SIG-M5 (cell line): ENCODE data around the gene NFIX.
"Not testable (repeated sequence)": the region's sequence is repeated elsewhere in the genome, so short reads cannot be mapped to it uniquely, and the experiment has no call there.

ENCODE experiments used
- DNase-seq: peaks from one replicate; lab custom pipeline; 2025; lab: John Stamatoyannopoulos, UW

NFIX gene

DNA sequence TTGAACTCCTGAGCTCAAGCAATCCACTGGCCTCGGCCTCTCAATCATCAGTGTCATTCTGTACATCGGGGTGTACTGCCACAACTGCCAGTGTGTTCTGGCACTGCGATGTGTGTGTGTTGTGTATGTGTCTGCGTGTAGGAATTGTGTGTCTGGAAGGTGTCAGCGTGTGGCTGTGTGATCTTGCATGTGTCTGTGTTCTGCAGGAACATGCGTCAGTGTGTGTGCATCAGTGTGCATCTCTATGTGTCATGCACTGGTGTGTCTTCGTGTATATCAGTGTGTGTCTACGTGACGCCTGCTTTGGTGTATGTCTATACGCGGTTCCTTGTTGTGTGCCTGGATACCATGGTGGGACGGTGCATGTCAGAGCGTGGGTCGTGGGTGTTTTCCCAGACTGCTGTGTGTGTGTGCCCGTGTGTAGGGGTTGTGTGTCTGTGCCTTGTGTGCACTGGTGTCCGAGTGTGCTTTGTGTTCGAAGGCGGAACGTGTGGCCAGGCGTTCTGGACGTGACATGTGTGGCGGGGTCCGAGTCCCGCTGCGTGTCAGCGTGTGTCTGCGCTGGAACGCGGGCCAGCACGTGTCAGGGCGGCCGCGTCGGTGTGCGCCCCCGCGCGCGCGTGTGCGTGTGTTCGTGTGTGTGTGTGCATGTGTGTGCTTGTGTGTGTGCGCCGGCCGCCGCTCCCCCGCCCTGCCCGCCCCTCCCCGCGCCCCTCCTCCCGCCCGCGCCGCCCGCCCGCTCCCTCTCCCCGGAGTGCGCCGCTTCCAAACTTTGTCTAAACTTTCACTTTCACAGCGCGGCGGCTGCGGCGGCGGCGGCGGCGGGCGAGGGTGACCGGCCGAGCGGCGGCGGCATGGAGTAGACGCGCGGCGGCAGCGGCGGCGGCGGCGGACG lies at the start of gene NFIX:
TSS of gene NFIX (plus strand) at position 775 of the 895 bp plus-strand sequence. CDS start 363 bp downstream, outside the sequence.
- DNase-seq, result no peak

DNA sequence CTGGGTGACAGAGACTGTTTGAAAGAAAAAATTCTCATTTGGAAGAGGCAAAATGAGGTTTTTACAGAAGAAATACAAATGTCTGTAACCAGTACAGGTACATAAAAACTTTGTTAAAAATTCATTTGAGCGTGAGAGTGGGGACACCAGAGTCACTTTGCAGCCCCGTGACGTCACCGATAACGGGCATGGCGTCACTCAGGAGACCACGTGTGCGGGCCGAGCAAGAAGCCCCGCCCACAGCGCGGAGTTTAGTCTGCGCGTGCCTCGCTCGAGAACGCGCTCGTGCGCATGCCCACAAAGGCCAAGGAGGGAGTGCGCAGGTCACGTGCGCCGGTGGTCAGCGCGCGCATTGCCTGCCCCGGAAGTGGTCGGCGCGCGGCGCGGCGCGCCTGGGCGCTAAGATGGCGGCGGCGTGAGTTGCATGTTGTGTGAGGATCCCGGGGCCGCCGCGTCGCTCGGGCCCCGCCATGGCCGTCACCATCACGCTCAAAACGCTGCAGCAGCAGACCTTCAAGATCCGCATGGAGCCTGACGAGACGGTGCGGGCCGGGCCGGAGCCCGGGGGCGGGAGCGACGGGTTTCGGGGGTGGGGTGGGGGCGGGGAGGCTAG lies 49.7 kb upstream of the NFIX start, which contains the start of gene RAD23A:
TSS of gene RAD23A (plus strand) at position 384 of the 613 bp plus-strand sequence. CDS start at position 471, 87 bp downstream.
- DNase-seq, result peak; percentile 54

DNA sequence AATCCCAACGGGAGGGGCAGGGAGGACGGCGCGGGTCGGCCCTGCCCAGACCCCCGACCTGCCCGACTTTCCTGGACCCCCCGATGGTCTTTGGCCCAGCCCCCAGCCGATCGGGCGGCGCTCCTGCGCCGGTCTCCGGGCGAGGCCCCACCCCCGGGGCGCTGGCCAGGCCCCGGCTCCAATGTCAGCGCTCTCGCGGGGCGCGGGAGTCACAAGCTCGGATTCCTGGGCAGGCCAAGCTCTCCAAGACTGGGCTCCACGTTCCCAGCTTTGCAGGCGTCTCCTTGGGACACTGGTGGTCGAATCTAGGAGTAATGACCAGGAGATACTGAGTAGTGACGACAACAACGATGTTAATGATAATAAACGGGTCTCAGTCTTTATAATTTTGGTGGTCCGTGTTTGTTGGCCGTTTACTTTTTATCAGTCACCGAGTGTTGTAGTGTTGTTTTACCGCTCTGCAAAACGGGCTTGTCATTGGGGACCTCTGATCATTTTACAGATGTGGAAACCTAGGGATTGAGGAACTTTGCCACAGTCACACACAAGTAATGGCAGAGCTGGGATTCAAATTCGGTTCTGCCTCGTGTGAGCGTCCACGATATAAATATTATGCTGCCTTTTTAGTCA lies 49.1 kb upstream of the NFIX start:
- no peak for DNase-seq

DNA sequence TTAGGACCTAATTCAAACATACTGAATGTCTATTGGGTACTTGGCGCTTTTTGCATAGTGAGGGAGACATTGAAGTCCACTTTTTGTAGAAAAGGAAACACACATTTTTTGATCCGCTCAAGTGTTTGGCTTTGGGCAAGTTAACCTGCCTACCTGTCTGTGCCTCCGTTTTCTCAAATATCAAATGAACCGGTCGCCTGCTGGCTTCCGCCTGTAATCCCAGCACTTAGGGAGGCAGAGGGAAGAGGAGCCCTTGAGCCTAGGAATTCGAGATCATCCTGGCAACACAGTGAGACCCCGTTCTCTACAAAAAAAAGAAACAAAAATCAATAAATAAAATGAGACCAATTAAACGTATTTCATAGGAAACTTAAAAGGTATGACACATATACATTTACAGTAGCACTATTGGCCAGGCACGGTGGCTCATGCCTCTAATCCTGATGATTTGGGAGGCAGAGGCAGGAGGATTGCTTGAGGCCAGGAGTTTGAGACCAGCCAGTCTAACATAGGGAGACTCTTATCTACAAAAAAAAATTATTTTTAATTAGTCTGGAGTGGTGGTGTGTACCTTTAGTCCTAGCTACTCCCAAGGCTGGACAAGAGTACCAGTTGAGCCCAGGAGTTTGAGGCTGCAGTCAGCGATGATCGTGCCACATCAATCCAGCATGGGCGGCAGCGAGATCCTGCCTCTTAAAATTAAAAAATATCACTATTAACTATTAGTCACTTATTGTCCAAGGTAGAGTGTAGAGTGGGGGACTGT lies 48.4 kb upstream of the NFIX start:
- DNase-seq, result no peak

DNA sequence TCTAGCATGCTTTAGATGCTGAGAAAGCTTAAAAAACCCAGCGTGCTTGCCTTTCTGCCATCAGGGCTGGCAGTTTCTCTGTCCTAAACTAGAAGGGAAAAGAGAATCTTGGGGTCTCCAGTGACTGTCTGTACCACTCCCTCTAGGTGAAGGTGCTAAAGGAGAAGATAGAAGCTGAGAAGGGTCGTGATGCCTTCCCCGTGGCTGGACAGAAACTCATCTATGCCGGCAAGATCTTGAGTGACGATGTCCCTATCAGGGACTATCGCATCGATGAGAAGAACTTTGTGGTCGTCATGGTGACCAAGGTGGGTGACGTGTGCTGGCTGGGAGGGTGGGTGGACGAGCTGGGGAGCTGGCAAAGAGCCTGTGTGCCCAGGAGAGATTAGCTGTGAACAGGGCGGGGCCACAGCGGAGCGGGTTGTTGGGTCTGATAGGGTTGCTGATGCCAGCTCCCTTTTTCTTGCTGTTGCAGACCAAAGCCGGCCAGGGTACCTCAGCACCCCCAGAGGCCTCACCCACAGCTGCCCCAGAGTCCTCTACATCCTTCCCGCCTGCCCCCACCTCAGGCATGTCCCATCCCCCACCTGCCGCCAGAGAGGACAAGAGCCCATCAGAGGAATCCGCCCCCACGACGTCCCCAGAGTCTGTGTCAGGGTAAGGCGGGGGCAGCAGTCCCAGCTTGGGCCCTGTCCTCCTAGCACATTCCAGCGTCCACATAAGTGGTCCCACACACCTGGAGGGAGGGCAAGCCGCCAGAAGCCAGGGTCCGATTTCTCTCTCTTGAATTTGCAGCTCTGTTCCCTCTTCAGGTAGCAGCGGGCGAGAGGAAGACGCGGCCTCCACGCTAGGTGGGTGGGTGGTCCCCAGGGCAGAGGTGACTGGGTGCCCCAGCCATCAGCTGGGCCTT lies 47.3 kb upstream of the NFIX start:
- DNase-seq, result no peak

DNA sequence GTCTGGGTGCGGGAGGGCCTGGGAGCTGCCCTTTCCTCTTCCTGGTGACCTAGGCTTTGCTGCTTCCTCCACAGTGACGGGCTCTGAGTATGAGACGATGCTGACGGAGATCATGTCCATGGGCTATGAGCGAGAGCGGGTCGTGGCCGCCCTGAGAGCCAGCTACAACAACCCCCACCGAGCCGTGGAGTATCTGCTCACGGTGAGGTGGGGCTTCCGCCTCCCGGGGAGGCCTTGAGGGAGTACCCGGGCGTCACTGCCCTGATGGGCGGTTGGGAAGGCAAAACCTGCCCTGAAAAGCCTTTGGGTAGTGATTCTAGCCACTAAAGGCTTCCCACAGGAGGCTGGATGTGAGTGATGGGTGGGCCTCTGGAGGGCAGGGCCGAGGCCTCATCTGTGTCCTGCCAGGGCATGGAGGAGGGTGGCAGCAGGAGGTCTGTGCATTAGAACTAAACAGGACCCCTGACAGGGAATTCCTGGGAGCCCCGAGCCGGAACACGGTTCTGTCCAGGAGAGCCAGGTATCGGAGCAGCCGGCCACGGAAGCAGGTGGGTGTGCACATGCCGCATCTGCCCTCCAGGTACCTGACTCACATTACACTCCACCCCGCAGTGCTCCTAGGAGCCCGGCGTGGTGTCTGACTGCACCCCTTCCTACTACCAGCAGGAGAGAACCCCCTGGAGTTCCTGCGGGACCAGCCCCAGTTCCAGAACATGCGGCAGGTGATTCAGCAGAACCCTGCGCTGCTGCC lies 46.5 kb upstream of the NFIX start:
- DNase-seq, result no peak

DNA sequence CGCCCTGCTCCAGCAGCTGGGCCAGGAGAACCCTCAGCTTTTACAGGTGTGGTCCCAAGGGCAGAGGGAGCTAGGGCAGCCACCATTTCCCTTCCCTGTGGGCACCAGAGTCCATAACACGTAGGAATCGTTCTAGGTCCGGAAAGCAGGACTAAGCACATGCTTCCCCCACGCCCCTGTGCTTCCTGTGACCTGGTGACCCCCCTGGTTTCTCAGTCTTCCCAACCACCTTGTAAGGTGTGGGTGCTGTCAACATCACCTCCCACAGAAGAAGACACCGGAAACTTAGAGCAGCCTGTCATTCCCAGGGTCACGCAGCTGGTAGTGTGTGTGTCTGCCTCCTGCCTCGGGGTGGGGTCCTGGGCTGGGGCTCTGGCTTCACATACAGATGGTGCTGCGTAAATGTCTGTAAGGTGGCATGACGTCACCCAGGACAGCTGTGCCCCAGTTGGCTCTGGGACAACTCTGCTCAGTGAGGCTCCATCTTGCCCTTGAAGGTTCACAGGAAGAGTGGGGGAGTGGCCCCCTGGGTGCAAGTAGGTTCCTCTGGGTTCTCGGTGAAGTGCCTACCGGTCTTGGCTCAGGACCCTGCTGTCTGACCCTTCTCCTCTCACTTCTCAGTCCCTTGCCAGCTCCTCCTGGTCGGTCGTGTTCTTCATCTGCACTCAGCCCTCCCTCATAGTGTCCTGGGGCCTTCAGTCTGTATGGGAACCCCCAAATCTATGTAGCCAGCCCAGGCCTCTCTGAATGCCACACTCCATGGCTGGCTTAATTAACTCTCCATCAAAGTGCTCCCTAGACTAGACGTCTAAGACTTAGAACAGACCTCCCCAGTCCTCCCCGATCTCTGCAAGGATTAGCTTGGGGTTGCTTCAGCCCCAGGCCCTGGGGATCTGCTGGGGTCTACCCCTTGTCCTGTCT lies 45.7 kb upstream of the NFIX start:
- DNase-seq, result no peak

DNA sequence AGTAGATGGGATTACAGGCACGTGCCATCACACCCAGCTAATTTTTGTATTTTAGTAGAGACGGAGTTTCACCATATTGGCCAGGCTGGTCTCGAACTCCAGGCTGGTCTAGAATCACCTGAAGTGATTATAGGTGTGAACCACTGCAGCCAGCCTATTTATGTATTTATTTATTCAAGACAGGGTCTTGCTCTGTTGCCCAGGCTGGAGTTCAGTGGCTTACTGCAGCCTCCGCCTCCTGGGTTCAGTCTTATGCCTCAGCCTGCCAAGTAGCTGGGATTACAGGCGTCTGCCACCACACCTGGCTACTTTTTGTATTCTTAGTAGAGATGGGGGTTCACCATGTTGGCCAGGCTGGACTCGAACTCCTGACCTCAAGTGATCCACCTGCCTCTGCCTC lies 43.2 kb upstream of the NFIX start:
- DNase-seq, result not testable (repeated sequence)

DNA sequence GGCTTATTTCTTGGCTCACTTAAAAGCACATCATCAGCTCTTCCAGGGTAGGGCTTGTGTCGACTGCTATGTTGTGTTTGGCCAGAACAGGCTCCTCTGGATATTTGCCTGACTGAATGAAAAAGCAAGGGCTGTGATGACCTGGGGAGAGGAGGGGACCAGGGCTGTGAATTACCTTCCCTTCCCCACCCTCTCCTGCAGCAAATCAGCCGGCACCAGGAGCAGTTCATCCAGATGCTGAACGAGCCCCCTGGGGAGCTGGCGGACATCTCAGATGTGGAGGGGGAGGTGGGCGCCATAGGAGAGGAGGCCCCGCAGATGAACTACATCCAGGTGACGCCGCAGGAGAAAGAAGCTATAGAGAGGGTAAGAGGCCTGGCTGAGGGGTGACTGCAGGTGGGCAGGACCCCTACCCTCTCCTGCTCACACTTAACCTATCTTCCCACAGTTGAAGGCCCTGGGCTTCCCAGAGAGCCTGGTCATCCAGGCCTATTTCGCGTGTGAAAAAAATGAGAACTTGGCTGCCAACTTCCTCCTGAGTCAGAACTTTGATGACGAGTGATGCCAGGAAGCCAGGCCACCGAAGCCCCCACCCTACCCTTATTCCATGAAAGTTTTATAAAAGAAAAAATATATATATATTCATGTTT lies 42.7 kb upstream of the NFIX start:
- no peak for DNase-seq

DNA sequence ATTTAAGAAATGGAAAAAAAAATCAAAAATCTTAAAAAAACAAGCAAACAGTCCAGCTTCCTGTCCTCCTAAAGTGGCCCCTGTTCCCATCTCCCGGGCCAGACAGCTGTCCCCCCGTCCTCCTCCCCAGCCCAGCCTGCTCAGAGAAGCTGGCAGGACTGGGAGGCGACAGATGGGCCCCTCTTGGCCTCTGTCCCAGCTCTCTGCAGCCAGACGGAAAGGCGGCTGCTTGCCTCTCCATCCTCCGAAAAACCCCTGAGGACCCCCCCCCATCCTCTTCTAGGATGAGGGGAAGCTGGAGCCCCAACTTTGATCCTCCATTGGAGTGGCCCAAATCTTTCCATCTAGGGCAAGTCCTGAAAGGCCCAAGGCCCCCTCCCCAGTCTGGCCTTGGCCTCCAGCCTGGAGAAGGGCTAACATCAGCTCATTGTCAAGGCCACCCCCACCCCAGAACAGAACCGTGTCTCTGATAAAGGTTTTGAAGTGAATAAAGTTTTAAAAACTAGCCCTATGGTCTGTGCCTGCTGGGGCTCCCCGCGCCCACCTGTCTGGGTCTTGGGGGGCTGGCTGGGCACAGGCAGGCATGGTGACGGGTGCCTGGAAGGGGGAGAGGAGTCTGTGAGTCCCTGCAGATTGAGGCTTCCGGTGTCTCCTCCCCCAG lies 42.0 kb upstream of the NFIX start:
- DNase-seq, result no peak

DNA sequence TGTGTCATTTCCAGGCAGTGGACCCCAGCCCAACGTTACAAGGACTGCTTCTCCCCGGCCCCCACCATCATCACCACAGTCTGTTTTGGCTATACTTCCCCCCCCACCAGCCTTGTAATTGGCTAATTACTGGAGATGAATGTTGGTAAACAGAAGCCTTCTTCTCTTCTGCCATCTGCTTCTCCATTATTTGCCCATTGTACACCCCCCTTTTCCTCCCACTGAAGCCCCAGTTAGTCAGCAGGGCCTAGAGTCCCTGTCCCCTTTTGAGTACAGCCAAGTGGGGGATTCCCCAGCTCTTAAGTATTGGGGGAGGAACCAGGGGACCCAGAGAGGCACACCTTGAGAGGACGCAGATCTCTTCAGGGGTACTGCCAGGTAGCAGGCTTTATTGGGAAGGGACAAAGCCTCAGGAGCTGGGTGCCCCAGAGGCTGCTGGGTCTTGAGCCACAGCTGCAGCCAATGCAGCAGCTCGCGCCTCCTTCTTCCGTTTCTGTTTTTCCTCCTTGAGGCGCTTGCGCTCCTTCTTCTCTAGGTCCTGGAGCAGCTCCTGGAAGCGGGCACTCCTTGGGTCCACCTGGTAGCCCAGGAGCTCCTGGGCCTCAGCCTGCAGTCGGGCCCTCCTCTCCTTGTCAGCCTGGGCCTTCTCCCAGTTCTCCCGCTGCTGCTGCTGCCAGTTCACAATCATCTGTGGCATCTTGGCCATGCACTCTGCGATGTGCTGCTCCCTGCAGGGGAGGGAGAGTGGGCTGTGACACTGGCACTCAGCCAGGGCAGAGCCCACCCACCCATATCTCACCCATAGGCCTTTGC lies 41.3 kb upstream of the NFIX start:
- no peak for DNase-seq

DNA sequence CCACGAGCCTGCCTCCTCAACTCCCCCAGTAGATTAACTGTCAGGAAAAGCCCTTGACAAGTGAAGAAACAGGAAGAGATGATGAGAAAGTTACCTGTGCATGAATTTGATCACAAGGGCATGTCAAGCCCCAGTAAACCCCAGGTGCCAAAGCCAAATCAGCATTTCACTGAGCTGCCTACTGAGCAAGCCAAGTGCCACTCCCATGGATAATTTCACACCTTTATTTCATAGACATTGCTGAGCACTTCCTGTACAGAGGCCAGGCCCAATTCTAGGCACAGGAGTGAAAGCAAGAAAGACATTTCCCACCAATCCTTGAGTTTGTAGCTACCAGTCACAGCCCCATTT lies 40.7 kb upstream of the NFIX start:
- no peak for DNase-seq

DNA sequence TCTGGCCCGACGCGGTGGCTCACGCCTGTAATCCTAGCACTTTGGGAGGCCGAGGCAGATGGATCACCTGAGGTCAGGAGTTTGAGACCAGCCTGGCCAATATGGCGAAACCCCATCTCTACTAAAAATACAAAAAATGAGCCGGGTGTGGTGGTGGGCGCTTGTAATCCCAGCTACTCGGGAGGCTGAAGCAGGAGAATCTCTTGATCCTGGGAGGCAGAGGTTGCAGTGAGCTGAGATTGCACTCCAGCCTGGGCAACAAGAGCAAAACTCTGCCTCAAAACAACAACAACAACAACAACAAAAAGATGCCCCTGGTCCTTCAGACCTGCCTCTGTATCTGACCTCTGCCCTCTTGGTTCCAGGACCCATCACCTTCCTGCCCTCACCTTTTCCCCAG lies 39.7 kb upstream of the NFIX start:
- not testable (repeated sequence) for DNase-seq

DNA sequence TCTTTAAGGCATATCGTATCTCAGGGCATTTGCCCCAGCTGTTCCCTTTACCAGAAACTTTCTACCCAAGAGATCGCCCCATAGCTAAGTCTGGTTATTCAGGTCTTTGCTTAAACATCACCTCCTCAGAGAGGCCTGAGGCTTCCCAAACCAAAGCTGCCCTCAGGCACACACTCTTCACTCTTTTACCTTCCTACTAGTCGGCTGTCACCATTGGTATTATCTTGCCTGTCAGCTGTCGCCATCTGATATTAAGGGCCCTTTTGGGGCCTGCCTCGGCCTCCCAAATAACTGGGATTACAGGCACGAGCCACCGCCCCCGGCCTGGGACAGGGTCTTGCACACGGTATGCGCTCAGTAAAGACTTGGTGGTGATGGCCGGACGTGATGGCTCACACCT lies 39.3 kb upstream of the NFIX start:
- no peak for DNase-seq

DNA sequence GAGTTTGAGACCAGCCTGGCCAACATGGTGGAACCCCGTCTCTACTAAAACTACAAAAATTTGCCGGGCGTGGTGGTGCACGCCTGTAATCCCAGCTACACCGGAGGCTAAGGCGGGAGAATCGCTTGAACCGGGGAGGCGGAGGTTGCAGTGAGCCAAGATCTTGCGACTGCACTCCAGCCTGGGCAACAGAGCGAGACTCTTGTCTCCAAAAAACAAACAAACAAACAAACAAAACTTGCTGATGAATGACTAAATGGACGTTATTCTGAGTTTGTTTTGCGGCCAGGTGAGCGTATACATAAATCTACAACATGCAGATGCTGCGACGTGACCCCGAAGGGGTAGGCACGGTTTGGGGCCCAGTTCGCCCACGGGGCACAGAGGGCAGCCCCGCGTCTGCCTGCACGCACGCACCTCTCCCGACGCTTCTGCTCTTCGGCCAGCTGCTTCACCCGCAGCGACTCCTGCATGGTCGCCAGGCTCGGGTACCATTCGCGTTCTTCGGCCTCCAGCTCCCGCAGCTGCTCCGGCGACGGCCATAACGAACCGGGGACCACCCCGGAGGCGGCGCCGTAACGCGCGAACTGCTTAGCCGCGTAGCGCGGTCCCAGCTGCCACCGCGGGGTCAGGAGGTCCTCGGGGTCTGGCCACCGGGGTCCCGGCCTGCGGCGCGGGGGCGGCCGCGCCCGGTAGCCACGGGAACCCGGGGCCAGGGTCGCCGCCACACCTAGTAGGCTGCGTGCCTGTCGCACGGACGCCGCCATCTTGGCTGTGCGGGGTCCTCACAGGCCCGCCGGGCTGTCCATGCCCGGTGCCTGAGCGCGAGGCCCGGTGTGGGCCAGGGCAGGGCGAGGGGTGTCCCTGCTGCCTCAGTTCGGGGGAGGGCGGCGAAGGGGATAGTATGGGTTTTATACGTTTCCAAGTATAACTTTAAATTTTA lies 38.6 kb upstream of the NFIX start, which contains the start of gene GADD45GIP1:
TSS of gene GADD45GIP1 (minus strand) at position 778 of the 943 bp plus-strand sequence. CDS start at position 767, 11 bp downstream.
- no peak for DNase-seq

DNA sequence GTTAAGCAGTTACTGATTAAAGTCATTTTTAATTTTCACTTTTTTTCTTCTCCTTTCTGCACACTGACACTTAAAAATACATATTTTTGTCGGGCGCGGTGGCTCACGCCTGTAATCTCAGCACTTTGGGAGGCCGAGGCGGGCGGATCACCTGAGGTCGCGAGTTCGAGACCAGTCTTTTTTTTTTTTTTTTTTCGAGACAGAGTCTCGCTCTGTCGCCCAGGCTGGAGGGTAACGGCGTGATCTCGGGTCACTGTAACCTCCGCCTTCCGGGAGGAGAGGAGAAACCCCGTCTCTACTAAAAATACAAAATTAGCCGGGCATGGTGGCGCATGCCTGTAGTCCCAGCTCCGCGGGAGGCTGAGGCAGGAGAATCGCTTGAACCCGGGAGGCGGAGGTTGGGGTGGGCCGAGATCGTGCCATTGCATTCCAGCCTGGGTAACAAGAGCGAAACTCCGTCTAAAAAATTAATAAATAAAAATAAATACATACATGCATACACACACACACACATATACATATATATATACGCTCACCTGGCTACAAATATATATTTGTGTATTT lies 37.8 kb upstream of the NFIX start:
- DNase-seq, result not testable (repeated sequence)
